A673 (cell line): ENCODE data around the gene PRKCI.

Experiments
- EZH2 ChIP-seq: fragments of 200-600 bp; sonication (generic); IDR thresholded peaks from 2 replicates; pipeline ENCODE4 v1.6.1; 2017; ENCODE audit warnings: borderline replicate concordance, low read depth, mild to moderate bottlenecking, mixed read lengths, antibody characterized with exemption, low read length; ENCODE audit not compliant: poor library complexity, severe bottlenecking
- TF ChIP-seq, protein P1 (sequence below): fragments of 300-800, 200-600 bp; sonication (generic); conservative IDR thresholded peaks from 2 replicates; pipeline ENCODE4 v1.5.1; 2017; ENCODE audit warnings: low read depth, mild to moderate bottlenecking, antibody characterized with exemption, low read length, moderate library complexity, mixed read lengths

DNA sequence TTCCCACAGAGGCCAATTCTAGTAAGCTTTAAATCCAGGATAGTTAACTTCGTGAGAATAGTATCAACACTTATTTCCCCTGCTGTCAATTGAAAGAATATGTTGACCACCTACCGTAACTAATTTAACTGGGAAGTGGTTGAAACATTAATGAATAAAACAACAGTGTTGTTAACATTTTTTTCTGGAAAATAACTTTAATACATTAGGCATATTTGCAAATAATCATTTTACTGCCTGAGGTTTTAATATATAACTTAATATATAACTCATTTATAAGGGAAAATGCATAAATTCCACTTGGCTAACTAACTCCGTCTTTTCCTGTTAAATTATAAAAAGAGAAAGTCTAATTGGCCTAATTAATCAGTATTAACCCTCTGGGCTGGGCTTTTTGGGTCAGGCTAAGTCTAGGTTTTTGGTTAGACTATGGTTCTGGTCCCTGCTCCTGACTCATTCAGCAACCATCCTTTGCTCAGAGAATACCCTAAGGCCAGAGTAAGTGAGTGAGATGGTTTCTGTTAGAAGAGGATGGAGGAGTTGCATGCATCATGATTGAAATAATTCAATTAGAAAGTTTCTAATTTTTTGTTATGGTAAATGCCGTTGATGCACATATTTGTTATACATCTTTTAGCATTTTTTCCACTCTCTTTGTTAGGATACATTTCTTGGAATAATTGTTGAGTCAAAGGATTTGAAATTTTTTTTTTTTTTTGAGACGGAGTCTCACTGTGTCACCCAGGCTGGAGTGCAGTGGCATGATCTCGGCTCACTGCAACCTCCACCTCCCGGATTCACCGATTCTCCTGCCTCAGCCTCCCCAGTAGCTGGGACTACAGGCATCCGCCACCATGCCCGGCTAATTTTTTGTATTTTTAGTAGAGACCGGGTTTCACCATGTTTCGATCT, 124.5 kb downstream of the PRKCI start:
- TF ChIP-seq, protein P1, sequence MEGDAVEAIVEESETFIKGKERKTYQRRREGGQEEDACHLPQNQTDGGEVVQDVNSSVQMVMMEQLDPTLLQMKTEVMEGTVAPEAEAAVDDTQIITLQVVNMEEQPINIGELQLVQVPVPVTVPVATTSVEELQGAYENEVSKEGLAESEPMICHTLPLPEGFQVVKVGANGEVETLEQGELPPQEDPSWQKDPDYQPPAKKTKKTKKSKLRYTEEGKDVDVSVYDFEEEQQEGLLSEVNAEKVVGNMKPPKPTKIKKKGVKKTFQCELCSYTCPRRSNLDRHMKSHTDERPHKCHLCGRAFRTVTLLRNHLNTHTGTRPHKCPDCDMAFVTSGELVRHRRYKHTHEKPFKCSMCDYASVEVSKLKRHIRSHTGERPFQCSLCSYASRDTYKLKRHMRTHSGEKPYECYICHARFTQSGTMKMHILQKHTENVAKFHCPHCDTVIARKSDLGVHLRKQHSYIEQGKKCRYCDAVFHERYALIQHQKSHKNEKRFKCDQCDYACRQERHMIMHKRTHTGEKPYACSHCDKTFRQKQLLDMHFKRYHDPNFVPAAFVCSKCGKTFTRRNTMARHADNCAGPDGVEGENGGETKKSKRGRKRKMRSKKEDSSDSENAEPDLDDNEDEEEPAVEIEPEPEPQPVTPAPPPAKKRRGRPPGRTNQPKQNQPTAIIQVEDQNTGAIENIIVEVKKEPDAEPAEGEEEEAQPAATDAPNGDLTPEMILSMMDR = no peak
- no peak for TF ChIP-seq EZH2
